Immature natural killer cell (primary cell): ENCODE measurements around the gene KRT81. TPM values are rescaled to one million over a fixed set of nuclear protein-coding genes. Genes with fewer than 3 reads are reported as not detected.

Experiments
- DNase-seq, 3 donors: peaks; one replicate each; pipeline ENCODE4 v3.0.0; 2022; ENCODE audit warnings: mixed read lengths in 1 of 3
- H3K27ac Mint-ChIP-seq, 6 donors: one replicate each; pipeline ENCODE4 v1.8.0; 2020; ENCODE audit warnings: mixed read lengths in 6 of 6, mild to moderate bottlenecking in 5 of 6, inconsistent platforms in 4 of 6, moderate library complexity in 3 of 6
- H3K27me3 Mint-ChIP-seq, 3 donors: one replicate each; pipeline ENCODE4 v1.8.0; 2020 to 2021; ENCODE audit warnings: low read depth in 3 of 3, mild to moderate bottlenecking in 3 of 3, mixed read lengths in 3 of 3, moderate library complexity in 3 of 3, inconsistent platforms in 1 of 3
- H3K36me3 Mint-ChIP-seq, 3 donors: one replicate each; pipeline ENCODE4 v1.8.0; 2020; ENCODE audit warnings: mixed read lengths in 3 of 3, inconsistent platforms in 2 of 3, mild to moderate bottlenecking in 2 of 3
- H3K4me1 Mint-ChIP-seq, 2 donors: one replicate each; pipeline ENCODE4 v1.8.0; 2020; ENCODE audit warnings: inconsistent platforms in 2 of 2, mild to moderate bottlenecking in 2 of 2, mixed read lengths in 2 of 2, moderate library complexity in 1 of 2
- H3K4me3 Mint-ChIP-seq, 5 donors: one replicate each; pipeline ENCODE4 v1.8.0; 2020; ENCODE audit warnings: mild to moderate bottlenecking in 5 of 5, mixed read lengths in 5 of 5, inconsistent platforms in 3 of 5, moderate library complexity in 3 of 5
- H3K9me3 Mint-ChIP-seq, 6 donors: one replicate each; pipeline ENCODE4 v1.8.0; 2020; ENCODE audit warnings: mild to moderate bottlenecking in 6 of 6, mixed read lengths in 6 of 6, inconsistent platforms in 4 of 6, moderate library complexity in 3 of 6
- polyA plus RNA-seq, 3 donors: library from polyadenylated mRNA; unstranded; fragments of 300-500 nt; fragmentation: Illumina TruSeq; gene quantifications; one replicate each; pipeline ENCODE4 v1.2.3, GENCODE V29; 2021

KRT81 gene
- polyA plus RNA-seq, 3 donors from 2014 or later = 2.2 to 3.7 (median 3.6) TPM

DNA sequence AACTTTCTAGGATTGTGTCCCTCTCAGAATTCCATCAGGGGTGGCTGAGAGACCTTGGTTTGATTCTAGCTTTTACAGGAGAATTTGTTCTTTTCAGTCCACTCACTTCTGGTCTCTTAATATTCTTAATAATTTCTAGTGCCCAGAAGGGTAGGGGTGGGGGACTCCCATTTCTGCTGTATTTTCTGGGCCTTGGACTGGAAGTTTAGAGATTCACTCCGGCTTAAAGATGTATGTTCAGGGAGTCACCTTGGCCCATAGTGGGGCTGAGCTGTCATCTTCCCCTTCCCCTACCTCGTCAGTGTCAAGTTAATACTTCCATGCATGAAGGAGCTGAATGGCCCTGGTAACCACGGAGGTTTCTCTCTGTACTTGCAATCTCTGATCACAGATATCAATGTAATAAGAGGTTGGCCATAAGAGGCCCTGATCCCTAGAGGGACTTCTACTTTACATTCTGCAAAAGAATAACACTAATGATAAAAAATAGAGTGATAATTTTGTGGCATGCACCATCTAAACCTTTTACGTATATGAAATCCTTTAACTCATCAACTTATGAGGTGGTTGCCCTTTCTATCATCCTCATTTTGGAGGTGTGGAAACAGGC lies 6.7 kb downstream of the KRT81 start:
- peaks cover 4 to 10% (median 6%) of the 10 kb centered on the region in 3 donors for H3K27me3 Mint-ChIP-seq
- H3K27ac Mint-ChIP-seq = no peak overlapping the region
- H3K9me3 Mint-ChIP-seq = no peaks in the 10 kb centered on the region
- H3K4me1 Mint-ChIP-seq = peaks cover 25 to 26% of the 10 kb centered on the region in 2 donors
- no peaks in the 10 kb centered on the region for H3K36me3 Mint-ChIP-seq
- H3K4me3 Mint-ChIP-seq = no peak overlapping the region
- DNase-seq = no peak

DNA sequence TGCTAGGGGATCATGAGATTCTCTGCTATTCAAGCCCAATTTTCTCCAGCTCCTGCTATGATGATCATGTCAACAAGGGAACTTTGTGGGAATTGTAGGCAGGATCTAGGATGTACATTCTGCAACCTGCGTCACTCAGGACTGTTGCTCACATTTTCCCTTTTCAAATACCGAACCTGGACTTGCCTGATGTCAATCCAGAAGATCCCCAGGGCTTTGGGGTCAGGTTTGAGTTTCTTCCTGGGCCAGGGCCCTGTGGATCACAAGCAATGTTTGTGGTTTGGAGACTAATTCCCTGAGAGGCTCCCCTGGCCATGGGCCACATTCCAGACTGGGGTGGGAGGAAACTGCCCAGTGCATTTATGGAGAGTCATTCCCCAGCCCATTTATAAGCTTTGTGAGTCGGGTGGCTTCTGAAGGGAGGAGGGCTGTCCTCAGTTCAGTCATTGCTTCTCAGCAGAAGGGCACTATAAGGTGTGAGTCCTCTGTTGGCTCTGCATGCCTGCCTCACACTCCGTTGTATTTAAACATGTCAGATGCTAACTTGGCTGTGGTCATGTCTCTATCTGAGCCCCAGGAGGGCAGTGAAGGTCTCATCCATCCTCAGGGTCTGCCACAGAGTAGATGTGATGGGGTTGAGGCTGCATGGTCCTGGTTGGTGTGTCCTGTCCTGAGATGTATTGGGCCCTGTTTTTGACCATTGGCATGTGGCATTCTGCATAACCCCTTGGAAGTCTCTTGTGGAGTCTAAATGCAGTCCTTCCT lies 10.4 kb downstream of the KRT81 start:
- no peaks in the 10 kb centered on the region for H3K9me3 Mint-ChIP-seq
- no peaks in the 10 kb centered on the region for H3K36me3 Mint-ChIP-seq
- peaks cover 0 to 11% (median 3%) of the 10 kb centered on the region in 3 donors for H3K27me3 Mint-ChIP-seq
- H3K27ac Mint-ChIP-seq = no peak overlapping the region
- no peak for DNase-seq
- no peak overlapping the region for H3K4me3 Mint-ChIP-seq
- H3K4me1 Mint-ChIP-seq = peaks cover 9 to 10% of the 10 kb centered on the region in 2 donors

DNA sequence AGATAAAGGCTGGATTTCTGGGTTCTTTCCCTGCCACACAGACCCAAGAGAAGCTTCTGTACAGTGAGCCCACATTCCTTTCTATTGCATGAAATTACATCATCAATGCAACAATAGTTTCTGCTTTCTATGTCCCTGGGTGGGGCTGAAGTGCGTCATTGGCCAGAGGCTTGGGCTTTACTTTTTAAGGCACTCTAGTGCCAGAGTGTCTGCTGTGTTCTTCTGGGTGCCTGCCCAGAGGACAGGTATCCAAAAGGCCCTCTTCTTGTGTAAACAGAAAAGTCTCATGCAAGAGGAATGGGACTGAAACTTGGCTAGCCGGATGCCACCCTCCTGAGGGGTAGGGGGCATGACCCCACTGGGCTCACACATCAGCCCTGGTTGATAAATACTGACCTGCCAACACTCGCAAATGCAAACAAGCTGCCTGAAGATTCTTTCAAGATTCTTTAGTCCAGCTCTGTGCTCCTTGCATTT lies 11.0 kb downstream of the KRT81 start:
- H3K27me3 Mint-ChIP-seq = peaks cover 0 to 9% (median 3%) of the 10 kb centered on the region in 3 donors
- H3K27ac Mint-ChIP-seq = no peak overlapping the region
- H3K4me3 Mint-ChIP-seq = no peak overlapping the region
- H3K9me3 Mint-ChIP-seq = no peaks in the 10 kb centered on the region
- H3K4me1 Mint-ChIP-seq = peaks cover 9 to 10% of the 10 kb centered on the region in 2 donors
- DNase-seq = no peak
- H3K36me3 Mint-ChIP-seq = no peaks in the 10 kb centered on the region

DNA sequence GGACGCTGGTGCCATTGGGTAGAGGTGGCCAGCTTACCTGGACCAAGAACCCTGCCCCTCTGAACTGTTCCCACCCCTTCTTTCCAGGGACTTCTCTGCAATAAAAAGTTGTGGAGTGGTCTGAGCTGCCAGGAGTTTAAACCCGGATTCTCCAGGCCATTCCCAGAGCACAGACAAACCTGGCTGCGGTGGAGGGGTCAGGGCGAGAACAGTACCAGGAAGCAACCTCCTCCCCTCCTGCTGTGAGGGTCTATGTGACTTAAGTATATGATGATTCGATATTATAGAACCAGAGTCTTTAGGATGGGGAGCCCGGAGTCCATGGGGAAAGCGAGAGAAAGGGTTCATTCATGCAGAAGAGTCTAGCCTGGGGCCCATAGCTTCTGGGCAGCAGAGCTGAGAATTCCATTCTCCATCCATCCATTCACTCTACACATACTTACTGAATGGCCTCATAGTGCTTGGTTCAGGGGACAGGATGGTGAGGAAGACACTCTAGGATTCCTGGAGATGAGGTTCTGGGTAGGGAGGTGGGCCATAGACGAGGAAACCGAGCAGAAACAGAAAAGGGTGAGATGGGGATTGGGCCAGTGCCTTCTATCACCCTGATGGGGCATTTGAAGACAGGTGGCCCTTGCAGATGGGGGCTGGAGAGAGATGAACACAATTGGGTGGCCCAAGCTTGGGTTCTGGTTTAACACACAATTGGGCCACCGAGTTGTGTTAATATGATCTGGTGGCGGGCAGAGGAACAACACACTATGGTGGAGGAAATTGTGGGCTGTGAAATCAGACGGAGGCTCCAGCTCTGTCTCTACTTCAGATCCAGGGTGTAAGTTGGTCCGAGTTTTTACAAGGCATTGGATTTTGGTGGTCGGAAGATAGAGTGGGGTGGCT lies 11.7 kb downstream of the KRT81 start:
- DNase-seq = no peak
- peaks cover 9 to 10% of the 10 kb centered on the region in 2 donors for H3K4me1 Mint-ChIP-seq
- H3K27me3 Mint-ChIP-seq = peaks cover 0 to 9% (median 3%) of the 10 kb centered on the region in 3 donors
- H3K27ac Mint-ChIP-seq = peak overlapping the region in 3 of 6 donors; percentile 5 to 32 (median 22)
- no peak overlapping the region for H3K4me3 Mint-ChIP-seq
- no peaks in the 10 kb centered on the region for H3K9me3 Mint-ChIP-seq
- H3K36me3 Mint-ChIP-seq = no peaks in the 10 kb centered on the region

DNA sequence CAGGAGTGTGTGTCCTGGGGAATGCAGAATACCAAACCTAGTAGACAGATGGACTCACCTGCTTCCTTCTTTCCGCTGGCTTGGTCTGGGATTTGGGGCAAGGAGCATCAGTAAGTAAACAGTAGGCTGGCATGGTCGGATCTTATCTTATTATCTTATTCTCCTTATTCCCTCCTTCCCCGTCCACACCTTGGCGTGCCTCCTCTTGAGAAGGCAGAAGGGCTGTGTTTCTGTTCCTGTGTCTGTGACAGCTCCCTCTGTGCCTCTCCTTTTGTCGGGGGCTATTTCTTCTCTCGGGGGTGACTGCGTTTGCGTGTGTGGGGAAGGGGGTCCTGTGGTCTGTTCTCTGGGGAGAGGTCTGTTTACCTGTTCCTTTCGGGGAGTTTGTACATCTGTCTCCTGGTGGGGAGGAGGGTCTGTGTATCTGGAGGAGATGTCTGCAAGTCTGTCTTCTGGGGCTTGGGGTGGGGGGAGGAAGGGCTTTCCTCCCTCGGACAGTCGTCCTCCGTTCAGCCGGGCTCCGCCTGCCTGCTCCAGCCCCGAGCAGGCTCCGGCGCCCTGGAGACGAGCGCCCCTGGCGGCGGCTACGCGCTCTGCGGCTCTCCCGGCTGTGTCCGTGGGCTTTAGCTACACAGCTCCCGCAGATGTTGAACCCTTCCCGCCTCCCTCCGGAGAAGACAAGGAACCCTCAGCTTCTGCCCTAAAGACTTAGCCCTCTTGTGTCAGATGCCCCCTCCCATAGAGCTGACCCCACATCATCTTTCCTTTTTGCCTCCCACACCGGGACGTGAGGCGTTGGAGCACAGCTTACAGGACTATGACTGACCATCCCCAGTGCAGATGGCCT lies 12.5 kb downstream of the KRT81 start:
- DNase-seq = peak; percentile 75 to 77 (median 75)
- Mint-ChIP-seq H3K4me1 (peaks cover 9 to 10% of the 10 kb centered on the region in 2 donors), H3K27ac (peak overlapping the region in 2 of 6 donors; percentile 22 to 59), H3K9me3 (peaks cover 0 to under 1% (median 0%) of the 10 kb centered on the region in 6 donors), H3K4me3 (peak overlapping the region in 2 of 5 donors; percentile 17 to 29), H3K27me3 (peaks cover 3 to 11% (median 5%) of the 10 kb centered on the region in 3 donors), H3K36me3 (no peaks in the 10 kb centered on the region)

DNA sequence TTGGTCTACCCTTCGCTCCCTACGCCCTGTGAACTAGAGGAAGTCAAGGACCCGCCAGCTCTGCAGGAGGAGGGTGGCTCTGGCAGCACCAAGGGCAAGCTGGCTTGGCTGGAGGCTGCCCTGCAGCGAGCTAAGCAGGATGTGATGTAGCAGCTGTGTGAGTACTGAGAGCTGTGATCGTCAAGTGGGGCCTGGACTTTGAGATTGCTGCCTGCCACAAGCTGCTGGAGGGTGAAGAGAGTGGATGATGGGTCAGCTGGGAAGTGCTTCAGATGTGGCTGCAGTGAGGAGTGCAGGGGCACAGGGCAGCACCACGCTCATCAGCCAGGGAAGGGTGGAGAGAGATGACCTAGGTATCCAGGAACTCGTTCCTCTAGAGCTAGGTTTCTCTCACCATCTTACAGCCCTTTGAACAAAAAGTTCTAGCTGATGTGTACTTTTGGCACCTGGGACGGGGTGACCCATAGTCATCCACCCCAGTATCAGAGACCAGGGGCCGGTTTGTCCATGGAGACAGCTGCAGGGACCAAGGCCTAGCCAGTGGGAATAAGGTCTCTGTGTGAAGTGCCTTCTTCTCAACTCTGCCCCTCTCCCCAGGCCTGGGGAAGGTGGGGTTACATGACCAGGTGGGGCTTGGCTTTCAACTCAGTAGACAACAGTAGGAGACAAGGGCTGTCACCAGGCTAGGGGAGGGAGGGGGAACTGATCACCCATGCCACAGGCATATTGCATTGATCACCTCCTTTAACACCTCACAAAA lies 13.7 kb downstream of the KRT81 start:
- Mint-ChIP-seq H3K27ac (no peak overlapping the region), H3K9me3 (peaks cover 0 to 3% (median 0%) of the 10 kb centered on the region in 6 donors), H3K27me3 (peaks cover 3 to 13% (median 5%) of the 10 kb centered on the region in 3 donors), H3K36me3 (no peaks in the 10 kb centered on the region), H3K4me1 (peaks cover 9 to 10% of the 10 kb centered on the region in 2 donors), H3K4me3 (no peak overlapping the region)
- no peak for DNase-seq

DNA sequence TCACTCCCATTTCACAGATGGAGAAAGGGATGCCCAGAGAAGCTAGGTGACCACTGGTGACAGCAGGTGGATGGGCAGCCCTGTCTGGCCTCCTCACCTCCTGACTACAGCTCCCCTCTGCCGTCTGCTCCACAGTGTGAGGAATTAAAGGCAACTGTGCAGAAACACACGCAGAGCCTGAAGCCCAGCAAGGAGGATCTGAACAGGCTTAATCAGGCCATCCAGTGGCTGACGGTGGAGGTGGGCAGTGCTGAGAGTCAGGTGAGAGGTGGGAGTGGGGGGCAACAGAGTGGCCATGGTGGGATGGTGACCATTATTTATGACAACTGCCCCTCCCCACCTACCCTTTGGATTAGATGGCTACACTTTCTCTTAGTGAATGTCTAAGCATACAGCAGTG lies 15.6 kb downstream of the KRT81 start:
- H3K9me3 Mint-ChIP-seq = peaks cover 0 to 3% (median 0%) of the 10 kb centered on the region in 6 donors
- no peak overlapping the region for H3K4me3 Mint-ChIP-seq
- no peak for DNase-seq
- H3K27me3 Mint-ChIP-seq = peaks cover 6 to 13% (median 7%) of the 10 kb centered on the region in 3 donors
- peaks cover 9 to 10% of the 10 kb centered on the region in 2 donors for H3K4me1 Mint-ChIP-seq
- no peak overlapping the region for H3K27ac Mint-ChIP-seq
- H3K36me3 Mint-ChIP-seq = no peaks in the 10 kb centered on the region

DNA sequence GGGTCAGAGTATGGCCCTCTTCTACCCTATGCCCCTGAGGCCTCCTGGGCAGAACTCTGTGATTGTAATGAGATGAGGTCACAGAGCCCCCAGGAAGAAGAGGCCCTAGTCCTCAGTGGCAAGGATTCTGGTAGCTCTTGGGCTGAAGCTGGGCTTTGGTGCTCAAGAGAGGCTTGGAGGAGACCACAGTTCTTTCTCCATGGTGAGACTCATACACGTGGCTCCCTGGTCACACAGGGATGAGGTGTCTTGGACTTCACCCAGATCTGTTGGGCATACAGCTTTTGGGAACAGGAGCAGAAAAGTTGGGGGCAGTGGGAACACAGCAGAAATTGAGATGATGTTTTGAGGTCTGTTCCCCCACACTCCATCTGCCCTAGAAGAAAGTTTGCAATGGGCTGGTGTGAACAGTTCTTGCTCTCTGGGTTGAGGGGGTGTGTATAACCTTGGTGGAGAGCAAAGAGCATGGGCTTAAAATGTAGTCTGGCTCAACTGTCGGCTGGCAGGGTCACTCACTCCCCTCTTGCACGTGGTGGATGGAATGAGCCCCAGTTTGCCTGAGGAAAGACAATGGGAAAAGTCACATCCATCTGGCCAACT lies 16.7 kb downstream of the KRT81 start, which contains the start of gene KRT86:
KRT86 (plus strand) TSS at position 125 of the 600 bp plus-strand sequence. CDS start 27,272 bp downstream, outside the sequence.
- no peaks in the 10 kb centered on the region for H3K36me3 Mint-ChIP-seq
- no peak for DNase-seq
- peaks cover 9 to 10% of the 10 kb centered on the region in 2 donors for H3K4me1 Mint-ChIP-seq
- peaks cover 0 to 3% (median 0%) of the 10 kb centered on the region in 6 donors for H3K9me3 Mint-ChIP-seq
- no peak within 1 kb of the TSS for H3K4me3 Mint-ChIP-seq
- peaks cover 6 to 11% (median 10%) of the 10 kb centered on the region in 3 donors for H3K27me3 Mint-ChIP-seq
- no peak within 1 kb of the TSS for H3K27ac Mint-ChIP-seq

DNA sequence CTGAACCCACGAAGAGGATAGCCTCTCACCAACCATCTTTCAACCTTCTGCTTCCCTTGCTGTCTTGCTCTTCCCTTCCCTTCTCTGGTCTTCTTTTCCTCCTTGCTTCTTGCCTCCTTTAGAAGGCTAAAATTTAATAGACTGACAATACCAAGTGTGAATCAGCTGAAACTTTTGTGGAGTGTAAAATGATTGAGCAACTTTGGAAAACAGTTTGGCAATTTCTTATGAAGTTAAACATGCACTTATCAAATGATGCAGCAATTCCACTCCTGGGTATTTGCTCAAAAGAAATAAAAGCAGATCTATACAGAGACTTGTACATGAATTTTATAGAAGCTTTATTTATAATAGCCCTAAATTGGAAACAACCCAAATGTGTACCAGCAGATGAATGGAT lies 20.2 kb downstream of the KRT81 start:
- peaks cover 3 to 13% (median 5%) of the 10 kb centered on the region in 3 donors for H3K27me3 Mint-ChIP-seq
- H3K4me1 Mint-ChIP-seq = no peaks in the 10 kb centered on the region
- no peak overlapping the region for H3K27ac Mint-ChIP-seq
- H3K4me3 Mint-ChIP-seq = no peak overlapping the region
- no peak for DNase-seq
- no peaks in the 10 kb centered on the region for H3K36me3 Mint-ChIP-seq
- peaks cover 0 to 3% (median 0%) of the 10 kb centered on the region in 6 donors for H3K9me3 Mint-ChIP-seq

DNA sequence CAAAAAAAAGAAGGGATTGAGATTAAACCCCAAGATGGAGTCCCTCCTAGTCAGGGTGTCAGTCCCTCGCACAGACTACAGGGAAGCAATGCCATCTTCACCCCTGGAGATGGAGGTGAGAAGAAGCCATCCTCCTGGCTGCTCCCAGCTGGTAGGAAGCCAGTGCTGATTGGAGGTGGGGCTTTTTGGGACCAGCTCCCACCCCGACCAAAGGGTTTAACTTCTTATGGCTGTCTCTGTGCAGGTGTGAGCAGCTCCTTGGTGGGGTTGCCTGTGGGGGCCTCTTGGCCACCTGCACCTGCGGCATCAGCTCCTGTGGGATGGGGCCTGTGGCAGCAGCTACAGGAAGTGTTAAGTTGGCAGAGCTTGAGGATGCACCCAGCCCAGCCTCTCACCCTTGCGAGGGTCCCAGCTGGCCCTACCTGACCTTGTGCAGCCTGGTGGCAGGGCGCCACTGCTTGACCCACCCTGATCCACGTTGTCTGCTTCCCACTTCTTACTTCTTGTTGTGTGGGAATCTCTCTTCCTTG lies 20.7 kb downstream of the KRT81 start:
- no peak for DNase-seq
- Mint-ChIP-seq H3K27ac (no peak overlapping the region), H3K4me1 (no peaks in the 10 kb centered on the region), H3K36me3 (no peaks in the 10 kb centered on the region), H3K4me3 (no peak overlapping the region), H3K27me3 (peaks cover 3 to 13% (median 5%) of the 10 kb centered on the region in 3 donors), H3K9me3 (peaks cover 0 to 3% (median 0%) of the 10 kb centered on the region in 6 donors)

DNA sequence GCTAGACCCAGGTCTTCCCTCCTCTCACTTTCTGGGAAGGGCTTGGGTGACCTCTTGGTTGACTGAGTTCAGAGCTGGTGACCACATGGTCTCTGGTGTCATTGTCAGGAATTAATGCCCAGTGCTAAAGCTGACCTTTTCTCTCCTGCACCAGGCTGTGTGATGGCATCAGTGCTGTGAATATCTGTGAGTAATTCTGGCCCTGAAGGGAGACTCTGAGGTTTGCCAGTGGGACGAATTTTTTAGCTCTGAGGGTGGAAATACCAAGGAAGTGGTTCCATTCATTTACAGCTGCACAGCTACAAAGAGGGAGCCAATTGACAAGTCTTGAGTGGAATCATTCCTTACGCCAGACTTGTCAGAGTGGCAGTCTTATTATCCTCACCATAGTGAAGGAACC lies 23.1 kb downstream of the KRT81 start:
- Mint-ChIP-seq H3K9me3 (no peaks in the 10 kb centered on the region), H3K27ac (no peak overlapping the region), H3K36me3 (no peaks in the 10 kb centered on the region), H3K4me3 (no peak overlapping the region), H3K27me3 (peaks cover 3 to 10% (median 4%) of the 10 kb centered on the region in 3 donors), H3K4me1 (no peaks in the 10 kb centered on the region)
- DNase-seq = no peak

DNA sequence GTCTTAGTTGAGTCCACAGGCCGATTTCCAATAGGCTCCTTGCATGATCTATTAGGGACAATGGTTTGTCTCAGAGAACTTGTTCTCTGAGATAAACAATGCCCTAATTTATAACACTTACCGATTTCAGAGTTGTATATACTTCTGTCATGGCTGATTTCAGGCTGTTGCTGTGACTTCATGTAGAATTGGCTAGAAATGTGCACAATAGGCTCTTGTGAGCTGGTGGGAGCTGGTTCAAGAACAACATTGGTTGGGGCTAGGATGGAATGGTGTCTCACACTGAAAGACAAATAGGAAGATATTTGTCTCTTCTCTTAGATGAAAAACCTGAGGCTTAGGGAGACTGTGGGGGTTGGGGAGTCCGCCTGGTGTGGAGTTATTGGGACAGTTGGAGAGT lies 23.6 kb downstream of the KRT81 start:
- no peak for DNase-seq
- peak overlapping the region in 1 of 6 donors; percentile 51 for H3K27ac Mint-ChIP-seq
- no peaks in the 10 kb centered on the region for H3K4me1 Mint-ChIP-seq
- H3K4me3 Mint-ChIP-seq = no peak overlapping the region
- peaks cover 0 to 10% (median 3%) of the 10 kb centered on the region in 3 donors for H3K27me3 Mint-ChIP-seq
- no peaks in the 10 kb centered on the region for H3K9me3 Mint-ChIP-seq
- no peaks in the 10 kb centered on the region for H3K36me3 Mint-ChIP-seq
